ENCODE data around the gene GGCT. TPM values are rescaled to one million over a fixed set of nuclear protein-coding genes. Genes with fewer than 3 reads are reported as not detected.
A peak's percentile ranks its signal among the peaks of the same experiment; 100 is the strongest.
"Not testable (repeated sequence)": the region's sequence is repeated elsewhere in the genome, so short reads cannot be mapped to it uniquely, and the experiment has no call there.

Gene GGCT
- total RNA-seq, 1 donor from 2014 or later = 77.5 TPM

DNA sequence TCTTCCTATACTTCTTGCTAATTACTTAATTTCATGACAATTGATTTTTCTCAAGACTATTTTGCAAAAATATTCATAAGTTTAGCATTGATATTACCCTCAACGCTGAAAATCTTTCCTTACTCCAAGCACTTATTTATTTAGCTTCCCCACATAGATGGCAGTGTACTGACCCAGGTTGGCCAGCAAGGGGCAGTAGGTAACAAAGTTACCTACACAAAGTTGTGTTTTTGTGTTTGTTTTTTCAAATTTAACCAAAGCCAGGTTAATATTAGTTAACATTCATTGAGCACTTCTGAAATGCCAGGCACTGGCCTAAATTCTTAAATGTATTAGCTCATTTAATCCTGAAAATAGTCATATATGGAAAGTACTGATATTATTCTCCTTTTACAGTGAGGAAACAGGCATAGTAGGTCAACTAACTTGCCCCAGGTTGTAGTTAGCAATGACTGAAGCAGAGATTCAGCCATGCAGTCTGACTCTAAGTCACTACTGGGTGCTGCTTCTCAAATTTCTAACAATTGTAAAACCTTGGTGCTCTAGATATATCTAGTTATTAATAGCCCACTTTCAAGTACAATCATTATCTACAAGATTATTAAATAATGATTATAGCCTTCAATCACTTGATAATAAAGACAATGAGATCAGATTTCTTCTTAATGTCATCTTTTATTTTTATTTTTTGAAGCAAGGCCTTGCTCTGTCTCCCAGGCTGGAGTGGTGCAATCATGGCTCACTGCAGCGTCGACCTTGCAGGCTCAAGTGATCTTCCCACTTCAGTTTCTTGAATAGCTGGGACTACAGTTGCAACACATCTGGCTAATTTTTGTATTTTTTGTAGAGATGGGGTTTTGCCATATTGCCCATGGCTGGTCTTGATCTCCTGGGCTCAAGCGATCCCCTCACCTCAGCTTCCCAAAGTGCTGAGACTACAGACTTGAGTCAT is 5.8 kb upstream of the GGCT start:
- no peaks in the 10 kb centered on the region for H3K27me3 Mint-ChIP-seq (ENCODE audit: low read depth)
- peaks cover 5% of the 10 kb centered on the region for H3K4me1 Mint-ChIP-seq
- TF ChIP-seq, protein P1, sequence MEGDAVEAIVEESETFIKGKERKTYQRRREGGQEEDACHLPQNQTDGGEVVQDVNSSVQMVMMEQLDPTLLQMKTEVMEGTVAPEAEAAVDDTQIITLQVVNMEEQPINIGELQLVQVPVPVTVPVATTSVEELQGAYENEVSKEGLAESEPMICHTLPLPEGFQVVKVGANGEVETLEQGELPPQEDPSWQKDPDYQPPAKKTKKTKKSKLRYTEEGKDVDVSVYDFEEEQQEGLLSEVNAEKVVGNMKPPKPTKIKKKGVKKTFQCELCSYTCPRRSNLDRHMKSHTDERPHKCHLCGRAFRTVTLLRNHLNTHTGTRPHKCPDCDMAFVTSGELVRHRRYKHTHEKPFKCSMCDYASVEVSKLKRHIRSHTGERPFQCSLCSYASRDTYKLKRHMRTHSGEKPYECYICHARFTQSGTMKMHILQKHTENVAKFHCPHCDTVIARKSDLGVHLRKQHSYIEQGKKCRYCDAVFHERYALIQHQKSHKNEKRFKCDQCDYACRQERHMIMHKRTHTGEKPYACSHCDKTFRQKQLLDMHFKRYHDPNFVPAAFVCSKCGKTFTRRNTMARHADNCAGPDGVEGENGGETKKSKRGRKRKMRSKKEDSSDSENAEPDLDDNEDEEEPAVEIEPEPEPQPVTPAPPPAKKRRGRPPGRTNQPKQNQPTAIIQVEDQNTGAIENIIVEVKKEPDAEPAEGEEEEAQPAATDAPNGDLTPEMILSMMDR (conservative IDR thresholded peaks at IDR 0.05) = peak; percentile 78
- DNase-seq (ENCODE audit: low read depth, low spot score) = no peak
- H3K9me3 Mint-ChIP-seq = peaks cover 12% of the 10 kb centered on the region
- H3K27ac Mint-ChIP-seq (ENCODE audit: unreplicated experiment) = no peak overlapping the region
- H3K36me3 Mint-ChIP-seq (ENCODE audit: low read depth) = peaks cover 11% of the 10 kb centered on the region
- H3K4me3 Mint-ChIP-seq = no peak overlapping the region

DNA sequence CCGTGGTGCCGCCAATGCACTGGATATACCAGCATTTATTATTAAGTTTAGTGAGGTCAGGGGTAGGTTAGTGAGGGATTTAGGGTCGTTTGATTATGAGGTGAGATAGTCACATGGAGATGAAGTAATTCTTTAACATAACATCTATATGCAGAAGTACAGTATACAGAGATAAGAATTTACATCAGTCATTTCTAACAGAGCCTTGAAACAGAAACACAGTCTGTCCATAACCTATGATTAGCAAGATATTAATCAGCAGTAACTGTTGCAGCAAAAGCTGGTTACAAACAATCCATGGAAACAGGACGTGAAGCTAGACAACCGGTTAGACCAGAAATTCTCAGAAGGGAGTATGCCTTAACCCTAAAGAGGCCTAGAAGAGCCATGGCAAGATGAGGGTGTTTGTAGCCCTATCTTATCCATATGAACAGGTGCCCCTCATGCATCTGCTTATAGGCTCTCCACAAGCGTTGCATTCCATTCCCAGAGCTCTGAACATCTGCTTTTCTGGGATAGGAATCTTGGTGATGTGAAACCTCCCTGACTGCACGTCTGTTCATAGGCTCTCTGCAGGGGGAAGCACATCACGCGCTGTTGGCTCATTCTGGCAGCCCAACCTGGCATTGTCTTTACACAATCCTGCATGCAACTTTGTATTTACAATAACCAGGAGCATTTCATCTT is 4.7 kb upstream of the GGCT start:
- H3K4me1 Mint-ChIP-seq = peaks cover 10% of the 10 kb centered on the region
- peaks cover 14% of the 10 kb centered on the region for H3K36me3 Mint-ChIP-seq (ENCODE audit: low read depth)
- H3K27ac Mint-ChIP-seq (ENCODE audit: unreplicated experiment) = peak overlapping the region; percentile 51
- H3K27me3 Mint-ChIP-seq (ENCODE audit: low read depth); DNase-seq (ENCODE audit: low read depth, low spot score); H3K4me3 Mint-ChIP-seq: not testable (repeated sequence)
- peaks cover 14% of the 10 kb centered on the region for H3K9me3 Mint-ChIP-seq

DNA sequence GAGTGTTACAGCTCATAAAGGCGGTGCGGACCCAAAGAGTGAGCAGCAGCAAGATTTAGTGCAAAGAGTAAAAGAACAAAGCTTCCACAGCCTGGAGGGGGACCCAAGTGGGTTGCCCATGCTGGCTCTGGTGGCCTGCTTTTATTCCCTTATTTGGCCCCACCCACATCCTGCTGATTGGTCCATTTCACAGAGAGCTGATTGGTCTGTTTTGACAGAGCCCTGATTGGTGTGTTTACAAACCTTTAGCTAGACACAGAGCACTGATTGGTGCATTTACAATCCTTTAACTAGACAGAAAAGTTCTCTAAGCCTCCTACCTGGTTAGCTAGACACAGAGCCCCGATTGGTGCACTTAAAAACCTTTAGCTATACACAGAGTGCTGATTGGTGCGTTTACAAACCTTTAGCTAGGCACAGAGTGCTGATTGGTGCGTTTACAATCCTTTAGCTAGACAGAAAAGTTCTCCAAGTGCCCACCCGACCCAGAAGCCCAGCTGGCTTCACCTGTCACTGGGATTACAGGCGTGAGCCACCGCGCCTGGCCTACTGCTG is 2.8 kb upstream of the GGCT start:
- not testable (repeated sequence) for H3K27ac Mint-ChIP-seq (ENCODE audit: unreplicated experiment); H3K27me3 Mint-ChIP-seq (ENCODE audit: low read depth); DNase-seq (ENCODE audit: low read depth, low spot score)
- Mint-ChIP-seq H3K4me1 (peaks cover 27% of the 10 kb centered on the region), H3K9me3 (peaks cover 14% of the 10 kb centered on the region), H3K4me3 (peak overlapping the region; percentile 56), H3K36me3 (ENCODE audit: low read depth) (peaks cover 21% of the 10 kb centered on the region)

DNA sequence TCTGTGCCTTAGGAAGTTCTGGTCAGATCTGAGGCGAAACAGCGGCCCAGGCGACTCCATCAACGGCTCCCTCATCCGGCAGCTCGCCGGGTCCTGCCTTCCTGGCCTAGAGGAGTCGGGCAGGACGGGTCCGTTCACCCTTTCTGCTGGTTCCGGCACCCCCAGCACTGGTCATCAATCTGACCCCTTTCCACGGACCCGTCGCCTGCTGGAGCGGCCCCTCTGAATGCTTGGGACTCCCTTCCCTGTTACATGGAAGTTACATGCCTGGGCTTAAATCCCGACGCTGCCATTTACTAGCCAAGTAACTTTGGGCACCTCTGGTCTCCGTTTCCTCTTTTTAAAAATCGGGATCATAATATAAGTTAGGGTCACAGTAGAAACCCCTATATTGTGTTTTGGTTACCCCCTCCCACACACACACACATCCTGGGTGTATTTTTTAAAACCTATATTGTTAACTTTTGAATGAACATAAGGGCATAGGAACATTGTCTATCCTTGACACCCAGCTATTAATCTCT is 607 bp upstream of the GGCT start:
- DNase-seq (ENCODE audit: low read depth, low spot score) = no peak
- H3K9me3 Mint-ChIP-seq = peaks cover 14% of the 10 kb centered on the region
- peaks cover 30% of the 10 kb centered on the region for H3K36me3 Mint-ChIP-seq (ENCODE audit: low read depth)
- TF ChIP-seq, protein P1 (conservative IDR thresholded peaks at IDR 0.05) = no peak
- H3K27me3 Mint-ChIP-seq (ENCODE audit: low read depth) = no peaks in the 10 kb centered on the region
- peak overlapping the region; percentile 47 for H3K27ac Mint-ChIP-seq (ENCODE audit: unreplicated experiment)
- peak overlapping the region; percentile 87 for H3K4me3 Mint-ChIP-seq
- H3K4me1 Mint-ChIP-seq = peaks cover 28% of the 10 kb centered on the region

DNA sequence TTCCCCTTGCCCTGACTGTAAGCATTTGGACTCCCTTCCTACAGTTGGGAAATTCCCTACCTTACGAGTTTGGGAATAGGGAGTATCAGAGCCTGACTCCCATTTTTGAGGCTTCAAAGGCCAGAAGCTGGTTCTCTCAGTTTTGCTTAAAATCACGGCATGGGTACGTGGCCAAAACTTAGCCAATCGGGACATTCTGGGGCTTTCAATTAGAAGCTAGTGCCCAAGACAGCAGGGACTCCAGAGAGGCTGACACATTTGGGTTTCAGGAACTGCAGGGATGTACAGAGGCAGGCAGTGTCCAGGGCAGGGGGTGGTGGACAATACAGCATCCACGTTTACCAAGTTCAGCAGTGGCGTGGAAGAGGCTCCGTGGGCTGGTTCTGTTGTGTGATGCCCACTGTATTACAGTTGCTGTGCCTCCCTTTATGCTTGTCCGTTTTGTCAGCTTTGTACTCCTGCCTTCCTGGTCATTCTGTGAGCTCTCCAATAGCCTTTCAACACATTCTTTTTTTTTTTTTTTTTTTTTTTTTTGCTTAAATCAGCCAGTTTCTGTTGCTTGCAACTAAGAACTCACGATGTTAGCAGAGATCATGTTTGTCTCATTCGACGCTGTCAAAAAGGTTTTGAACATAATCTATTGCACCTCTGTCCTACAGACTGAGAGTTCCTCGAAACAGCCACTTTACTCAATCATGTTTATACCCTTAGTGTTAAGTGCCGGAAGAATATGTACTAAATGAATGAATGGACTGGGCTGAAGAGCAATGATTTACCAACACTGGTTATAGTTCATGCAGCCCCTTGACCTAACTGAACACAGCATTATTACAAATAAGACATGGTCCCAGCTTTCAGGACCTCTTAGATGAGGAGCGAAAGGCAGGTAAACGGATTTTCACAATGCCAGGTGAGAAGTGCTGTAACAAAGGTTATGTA is 1.1 kb downstream of the GGCT start:
- TF ChIP-seq, protein P1 (conservative IDR thresholded peaks at IDR 0.05) = no peak
- Mint-ChIP-seq H3K27me3 (ENCODE audit: low read depth) (no peaks in the 10 kb centered on the region), H3K9me3 (peaks cover 16% of the 10 kb centered on the region), H3K4me3 (peak overlapping the region; percentile 87), H3K27ac (ENCODE audit: unreplicated experiment) (no peak overlapping the region), H3K4me1 (peaks cover 28% of the 10 kb centered on the region), H3K36me3 (ENCODE audit: low read depth) (peaks cover 40% of the 10 kb centered on the region)
- no peak for DNase-seq (ENCODE audit: low read depth, low spot score)

Measured in neural crest cell (in vitro differentiated cells).